HG03103 (cell line): Measurements from ENCODE around the gene ORC1.

Source experiments
- ATAC-seq: cut with Tn5 transposase; IDR thresholded peaks from one replicate; pipeline ENCODE4 v1.9.1; 2021; ENCODE audit warnings: low read depth; ENCODE audit not compliant: unreplicated experiment

Gene ORC1

GRCh38 chr1:52404116-52404974 lies at the start of gene ORC1, which contains the start of gene PRPF38A:
Gene ORC1, minus strand, starts transcription at chr1:52404423. Its CDS starts 2,200 bp downstream, at chr1:52402223.
Gene PRPF38A, plus strand, starts transcription at chr1:52404602. Its CDS starts 148 bp downstream, at chr1:52404750.
- peak; percentile 91 for ATAC-seq

GRCh38 chr1:52444463-52444862 lies 40.2 kb upstream of the ORC1 start:
- no peak for ATAC-seq

DNA sequence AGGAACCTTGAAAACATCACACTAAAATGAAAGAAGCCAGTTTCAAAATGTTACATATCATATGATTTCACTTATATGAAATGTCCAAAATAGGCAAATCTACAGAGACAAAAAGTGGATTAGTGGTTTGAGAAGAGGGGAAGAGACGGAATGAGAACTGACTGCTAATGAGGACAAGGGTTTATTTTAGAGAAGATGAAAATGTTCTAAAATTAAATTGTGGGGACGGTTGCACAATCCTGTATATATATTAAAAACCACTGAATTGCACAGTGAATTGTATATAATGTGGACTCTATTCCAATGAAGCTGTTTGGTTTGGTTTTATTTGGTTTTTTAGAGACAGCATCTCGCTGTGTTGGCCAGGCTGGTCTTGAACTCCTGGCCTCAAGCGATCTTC lies 35.8 kb upstream of the ORC1 start:
- ATAC-seq = no peak

GRCh38 chr1:52436817-52437216 lies 32.6 kb upstream of the ORC1 start:
- ATAC-seq = no peak

DNA sequence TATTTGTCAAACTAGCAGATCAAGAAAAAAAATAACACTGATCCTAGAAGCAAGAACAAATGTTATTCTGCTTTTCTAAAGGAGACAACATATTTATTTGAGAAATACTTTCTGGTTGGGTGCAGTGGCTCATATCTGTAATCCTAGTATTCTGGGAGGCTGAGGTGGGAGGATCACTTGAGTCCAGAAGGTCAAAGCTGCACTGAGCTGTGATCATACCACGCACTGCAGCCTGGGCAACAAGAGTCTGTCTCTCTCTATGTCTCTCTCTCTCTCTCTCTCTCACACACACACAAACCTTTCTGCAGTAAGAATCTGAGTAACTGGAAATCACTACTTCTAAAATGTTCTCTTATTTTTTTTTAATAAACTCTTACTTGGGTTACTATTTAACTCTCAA lies 31.4 kb upstream of the ORC1 start:
- no peak for ATAC-seq

DNA sequence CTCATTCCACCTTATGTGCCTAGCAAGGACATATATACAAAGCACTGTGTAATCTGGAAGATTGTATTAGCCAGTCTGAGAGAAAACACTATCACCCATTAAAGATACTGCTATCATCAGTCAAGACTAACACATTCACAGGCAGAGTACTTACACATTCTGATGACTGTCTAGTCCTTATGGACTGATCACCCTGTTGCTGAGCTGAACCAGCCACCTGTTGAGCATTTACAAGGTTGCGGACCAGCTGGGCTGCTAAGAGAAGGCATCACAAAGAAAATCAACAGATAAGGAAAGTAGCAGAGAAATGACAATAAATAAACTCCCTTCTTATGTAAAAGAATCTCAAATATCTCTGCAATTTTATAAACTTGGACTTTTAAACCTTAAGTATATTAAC lies 31.0 kb upstream of the ORC1 start:
- no peak for ATAC-seq

GRCh38 chr1:52432807-52433206 lies 28.6 kb upstream of the ORC1 start:
- ATAC-seq = no peak

- no peak for ATAC-seq
These were observed 22.9 kb upstream of the ORC1 start for GRCh38 chr1:52427152-52427551.

- ATAC-seq = no peak
These were observed 22.1 kb upstream of the ORC1 start for GRCh38 chr1:52426371-52426770.

DNA sequence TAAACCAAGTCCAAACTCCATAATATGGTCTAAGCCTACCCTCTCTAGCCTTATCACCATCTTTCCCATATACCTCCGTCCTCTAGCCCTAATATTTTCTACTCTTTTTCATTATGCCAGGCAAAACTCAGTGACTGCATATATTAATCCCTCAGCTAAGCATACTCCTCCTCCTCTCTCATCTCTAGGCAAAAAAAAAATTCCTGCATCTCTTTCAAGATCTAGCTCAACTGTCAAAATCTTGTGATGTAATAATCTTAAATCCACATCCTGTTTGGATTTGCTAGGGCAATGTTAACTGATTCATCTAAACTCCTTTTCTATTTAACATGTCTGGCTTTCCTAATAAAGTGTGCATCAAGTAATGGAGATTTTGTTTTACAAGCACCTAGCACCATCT lies 20.6 kb upstream of the ORC1 start:
- ATAC-seq = no peak

DNA sequence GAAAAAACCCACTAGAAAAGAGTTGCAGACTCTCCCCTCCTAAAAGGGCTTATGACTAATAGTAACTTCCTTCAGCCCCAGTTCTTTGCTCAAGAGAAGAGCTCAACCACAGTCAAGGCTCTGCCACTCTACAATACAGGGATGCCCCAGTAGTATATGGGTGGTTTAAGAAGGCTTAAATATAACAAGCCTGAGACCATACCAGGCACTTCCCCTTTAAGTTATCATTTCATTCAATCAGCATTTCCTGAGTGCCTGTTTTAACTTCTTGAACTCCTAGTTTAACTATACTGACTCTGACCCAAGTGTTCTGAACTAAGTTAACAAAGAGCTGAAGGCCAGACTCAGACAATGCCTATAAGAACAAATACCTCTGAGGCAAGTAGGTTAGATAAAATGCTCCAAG lies 20.0 kb upstream of the ORC1 start:
- no peak for ATAC-seq

- no peak for ATAC-seq
These were observed 19.5 kb upstream of the ORC1 start for GRCh38 chr1:52423771-52424170.

DNA sequence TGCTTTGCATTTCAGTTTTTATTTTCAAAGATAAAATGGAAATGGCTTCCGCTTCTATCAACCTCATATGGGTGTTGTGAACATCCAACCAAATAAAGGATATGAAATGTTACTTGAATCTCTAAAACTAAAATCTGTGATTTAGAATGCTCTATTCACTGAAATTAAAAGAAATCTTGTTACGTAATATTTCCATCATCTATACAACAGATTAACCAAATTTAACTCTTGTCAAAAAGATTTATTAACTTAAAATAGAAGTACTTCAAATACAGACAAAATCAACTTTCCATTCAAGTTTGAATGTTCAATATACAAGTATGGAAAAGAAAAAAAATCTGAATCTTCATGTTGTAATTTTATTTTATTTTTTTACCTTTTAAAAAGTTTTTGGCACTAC lies 18.8 kb upstream of the ORC1 start:
- no peak for ATAC-seq

- ATAC-seq = no peak
These were observed 16.5 kb upstream of the ORC1 start for GRCh38 chr1:52420713-52421112.

- no peak for ATAC-seq
These were observed 12.6 kb upstream of the ORC1 start for GRCh38 chr1:52416811-52417210.

DNA sequence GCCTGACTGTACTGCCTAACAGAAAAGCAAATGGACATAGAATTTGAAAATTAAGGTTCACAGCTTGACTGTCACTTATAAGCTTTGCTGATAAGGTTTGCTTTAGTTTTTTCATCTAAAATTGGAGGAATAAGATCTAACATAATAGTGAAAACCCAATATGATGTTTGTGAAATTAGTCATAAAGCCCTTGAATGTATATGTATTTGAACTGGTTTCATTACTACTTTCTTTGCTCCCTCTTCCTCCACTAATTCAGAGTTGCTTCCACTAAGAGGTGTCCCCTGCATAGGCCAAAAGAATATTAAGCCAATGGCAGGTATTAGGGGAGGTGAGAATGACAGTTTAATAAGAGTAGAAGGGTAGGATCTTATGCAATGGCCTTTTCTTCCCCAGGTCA lies 10.7 kb upstream of the ORC1 start:
- ATAC-seq = no peak

- no peak for ATAC-seq
These were observed 9.3 kb upstream of the ORC1 start for GRCh38 chr1:52413410-52413989.

DNA sequence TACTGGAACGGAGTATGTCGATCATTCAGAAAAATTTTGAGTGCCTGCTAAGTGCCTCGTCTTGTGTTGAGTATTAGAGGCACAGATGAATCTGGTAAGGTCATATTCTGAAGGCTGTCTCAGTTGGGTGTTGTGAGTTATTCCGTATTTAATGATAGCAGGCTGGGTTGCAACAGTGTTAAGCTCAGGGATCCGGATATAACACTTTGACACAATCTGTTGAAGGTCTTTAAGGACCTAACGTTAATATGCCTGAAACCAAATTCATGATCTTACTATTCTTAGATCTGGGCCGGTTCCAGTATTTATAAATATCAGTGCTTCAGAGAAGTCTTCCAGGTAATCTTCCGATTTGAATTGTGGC lies 734 bp upstream of the ORC1 start:
- no peak for ATAC-seq

GRCh38 chr1:52403566-52404115 lies 582 bp downstream of the ORC1 start:
- peak; percentile 37 for ATAC-seq

- ATAC-seq = no peak
These were observed 1.4 kb downstream of the ORC1 start for GRCh38 chr1:52402860-52403240.

GRCh38 chr1:52400131-52400530 lies 4.1 kb downstream of the ORC1 start:
- ATAC-seq = no peak

GRCh38 chr1:52399629-52400028 lies 4.6 kb downstream of the ORC1 start:
- no peak for ATAC-seq
